ENCODE measurements around the gene CDC14B. TPM values are rescaled to one million over a fixed set of nuclear protein-coding genes. Genes with fewer than 3 reads are reported as not detected.
A peak's percentile ranks its signal among the peaks of the same experiment; 100 is the strongest.

Gene CDC14B
- total RNA-seq, 1 experiment from 2014 or later = 11.4 TPM

- ATAC-seq (no peak), DNase-seq (peak; percentile 61)
- no peaks in the 10 kb centered on the region for H3K27me3 ChIP-seq (ENCODE audit: low read length)
- TF ChIP-seq EZH2 (IDR thresholded peaks at IDR 0.05; ENCODE audit: low read length, unreplicated experiment) (no peak), CTCF (conservative IDR thresholded peaks at IDR 0.05; ENCODE audit: low read depth, low read length) (peak; percentile 73), EZH2phosphoT487 (IDR thresholded peaks at IDR 0.05; ENCODE audit: borderline replicate concordance, low read length) (no peak)
- no peak overlapping the region for H3K9ac ChIP-seq (ENCODE audit: low read length)
- no peak overlapping the region for H2AFZ ChIP-seq (ENCODE audit: low read length)
- no peaks in the 10 kb centered on the region for H3F3A ChIP-seq (ENCODE audit: low read length, unreplicated experiment)
- peaks cover 12% of the 10 kb centered on the region; the same call in 1 of the 2 replicates for H3K4me1 ChIP-seq (ENCODE audit: insufficient read depth, low read length)
- H3K4me3 ChIP-seq (ENCODE audit: low read length) = no peak overlapping the region
- no peak overlapping the region for H3K27ac ChIP-seq (ENCODE audit: low read length)
- H4K20me1 ChIP-seq (ENCODE audit: low read length) = no peaks in the 10 kb centered on the region
- ChIA-PET POLR2A (ENCODE audit: unreplicated experiment) (no interaction called here), CTCF (no interaction called here)
- no peaks in the 10 kb centered on the region for H3K9me3 ChIP-seq (ENCODE audit: low read length)
- H3K36me3 ChIP-seq (ENCODE audit: low read depth, low read length) = peaks cover 15% of the 10 kb centered on the region; the same call in 1 of the 2 replicates
- BruUV-seq (replicated peaks) = no TSS peak
- no peak overlapping the region for H3K4me2 ChIP-seq (ENCODE audit: low read length)
- H3K9me2 ChIP-seq (replicated peaks; ENCODE audit: low read length) = no peaks in the 10 kb centered on the region
- intact Hi-C loops (cut with micrococcal nuclease) = loop anchor here (1.0 to 5.0 kb wide), 4 partner anchors 35 to 324 kb away; no protein-coding TSS in a partner anchor
- 0 out of 2 replicates have a peak, but pooled peaks cover 6% of the 10 kb centered on the region for H3K79me2 ChIP-seq (ENCODE audit: low read length)
These were observed 32.0 kb upstream of the CDC14B start for GRCh38 chr9:96651626-96652025.

- Histone ChIP-seq H3K4me1 (ENCODE audit: insufficient read depth, low read length) (peaks cover 5% of the 10 kb centered on the region; the same call in 1 of the 2 replicates), H3F3A (ENCODE audit: low read length, unreplicated experiment) (no peaks in the 10 kb centered on the region), H4K20me1 (ENCODE audit: low read length) (no peaks in the 10 kb centered on the region), H3K27ac (ENCODE audit: low read length) (no peak overlapping the region), H2AFZ (ENCODE audit: low read length) (no peak overlapping the region), H3K9me2 (replicated peaks; ENCODE audit: low read length) (no peaks in the 10 kb centered on the region), H3K36me3 (ENCODE audit: low read depth, low read length) (peaks cover 15% of the 10 kb centered on the region; the same call in 1 of the 2 replicates), H3K4me3 (ENCODE audit: low read length) (no peak overlapping the region), H3K27me3 (ENCODE audit: low read length) (no peaks in the 10 kb centered on the region), H3K9me3 (ENCODE audit: low read length) (no peaks in the 10 kb centered on the region), H3K9ac (ENCODE audit: low read length) (no peak overlapping the region), H3K4me2 (ENCODE audit: low read length) (no peak overlapping the region), H3K79me2 (ENCODE audit: low read length) (0 out of 2 replicates have a peak, but pooled peaks cover 6% of the 10 kb centered on the region)
- ChIA-PET CTCF (no interaction called here), POLR2A (ENCODE audit: unreplicated experiment) (no interaction called here)
- ATAC-seq (no peak), DNase-seq (no peak)
- no TSS peak for BruUV-seq (replicated peaks)
- TF ChIP-seq CTCF (conservative IDR thresholded peaks at IDR 0.05; ENCODE audit: low read depth, low read length) (no peak), EZH2phosphoT487 (IDR thresholded peaks at IDR 0.05; ENCODE audit: borderline replicate concordance, low read length) (no peak), EZH2 (IDR thresholded peaks at IDR 0.05; ENCODE audit: low read length, unreplicated experiment) (no peak)
- intact Hi-C loops (cut with micrococcal nuclease) = loop anchor here (2.0 to 5.0 kb wide), 2 partner anchors 83 to 322 kb away; no protein-coding TSS in a partner anchor
These were observed 30.1 kb upstream of the CDC14B start for GRCh38 chr9:96649620-96650324.

Measured in PC-3 (cell line).